ENCODE measurements around the gene TGFBI. TPM values are rescaled to one million over a fixed set of nuclear protein-coding genes. Genes with fewer than 3 reads are reported as not detected.
A peak's percentile ranks its signal among the peaks of the same experiment; 100 is the strongest.

Gene TGFBI
- total RNA-seq, 6 donors from 2014 or later = 51.0 to 189 (median 126) TPM

DNA sequence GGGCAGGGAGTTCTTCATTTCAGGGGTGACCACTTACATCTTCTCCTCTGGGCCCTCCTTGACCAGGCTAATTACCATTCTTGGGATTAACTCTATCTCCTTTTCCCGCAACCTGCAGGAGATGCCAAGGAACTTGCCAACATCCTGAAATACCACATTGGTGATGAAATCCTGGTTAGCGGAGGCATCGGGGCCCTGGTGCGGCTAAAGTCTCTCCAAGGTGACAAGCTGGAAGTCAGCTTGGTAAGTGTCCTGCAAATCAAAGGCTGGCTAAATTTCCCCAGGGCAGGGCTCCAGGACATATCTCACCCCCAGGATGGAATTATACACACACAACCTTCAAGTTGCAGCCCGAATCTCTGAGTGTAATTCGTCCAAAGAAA, 30.2 kb downstream of the TGFBI start:
- WGBS, 2 donors = 68% methylated on average over 6 of the region's 6 CpGs
- no peak overlapping the region for H3K27ac ChIP-seq
- no peaks in the 10 kb centered on the region for H3K27me3 ChIP-seq
- no peak for ATAC-seq (ENCODE audit: low FRiP score in 2 of 2)
- peak in 1 of 2 donors; percentile 10 for DNase-seq
- peaks cover 6 to 15% (median 11%) of the 10 kb centered on the region in 4 donors for H3K4me1 ChIP-seq
- H3K36me3 ChIP-seq = peaks cover 0 to 10% (median 0%) of the 10 kb centered on the region in 4 donors
- TF ChIP-seq, protein P1, sequence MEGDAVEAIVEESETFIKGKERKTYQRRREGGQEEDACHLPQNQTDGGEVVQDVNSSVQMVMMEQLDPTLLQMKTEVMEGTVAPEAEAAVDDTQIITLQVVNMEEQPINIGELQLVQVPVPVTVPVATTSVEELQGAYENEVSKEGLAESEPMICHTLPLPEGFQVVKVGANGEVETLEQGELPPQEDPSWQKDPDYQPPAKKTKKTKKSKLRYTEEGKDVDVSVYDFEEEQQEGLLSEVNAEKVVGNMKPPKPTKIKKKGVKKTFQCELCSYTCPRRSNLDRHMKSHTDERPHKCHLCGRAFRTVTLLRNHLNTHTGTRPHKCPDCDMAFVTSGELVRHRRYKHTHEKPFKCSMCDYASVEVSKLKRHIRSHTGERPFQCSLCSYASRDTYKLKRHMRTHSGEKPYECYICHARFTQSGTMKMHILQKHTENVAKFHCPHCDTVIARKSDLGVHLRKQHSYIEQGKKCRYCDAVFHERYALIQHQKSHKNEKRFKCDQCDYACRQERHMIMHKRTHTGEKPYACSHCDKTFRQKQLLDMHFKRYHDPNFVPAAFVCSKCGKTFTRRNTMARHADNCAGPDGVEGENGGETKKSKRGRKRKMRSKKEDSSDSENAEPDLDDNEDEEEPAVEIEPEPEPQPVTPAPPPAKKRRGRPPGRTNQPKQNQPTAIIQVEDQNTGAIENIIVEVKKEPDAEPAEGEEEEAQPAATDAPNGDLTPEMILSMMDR (IDR thresholded peaks at IDR 0.05) = no peak
- TF ChIP-seq POLR2A (IDR thresholded peaks at IDR 0.05) (no peak), POLR2AphosphoS5 (IDR thresholded peaks at IDR 0.05) (no peak), EP300 (IDR thresholded peaks at IDR 0.05) (no peak)
- H3K9me3 ChIP-seq = no peaks in the 10 kb centered on the region
- no peak overlapping the region for H3K4me3 ChIP-seq

DNA sequence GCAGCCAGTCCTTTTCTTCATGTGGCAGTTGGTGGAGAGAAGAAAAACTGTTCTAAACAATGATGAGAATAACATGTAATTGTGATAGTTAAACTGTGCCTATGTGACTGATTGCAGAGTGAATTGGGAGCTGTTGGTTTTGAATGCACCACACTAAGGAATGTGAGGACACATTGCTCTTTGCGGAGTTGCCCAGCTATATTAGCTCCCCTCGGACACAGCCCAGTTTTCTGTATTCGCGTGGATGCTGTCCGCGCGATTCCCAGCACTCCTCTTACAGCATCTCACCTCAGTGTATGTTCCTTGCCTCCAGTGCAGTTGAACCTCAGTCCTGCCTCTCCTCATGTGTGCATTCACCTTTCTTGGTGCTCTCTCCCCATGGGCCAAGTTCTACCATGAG, 32.2 kb downstream of the TGFBI start:
- H3K36me3 ChIP-seq = peaks cover 0 to 10% (median 0%) of the 10 kb centered on the region in 4 donors
- WGBS, 2 donors = 89 to 98% methylated on average over 7 of the region's 7 CpGs
- TF ChIP-seq POLR2AphosphoS5 (IDR thresholded peaks at IDR 0.05) (no peak), EP300 (IDR thresholded peaks at IDR 0.05) (no peak), POLR2A (IDR thresholded peaks at IDR 0.05) (no peak)
- TF ChIP-seq, protein P1 (IDR thresholded peaks at IDR 0.05) = no peak
- ATAC-seq (ENCODE audit: low FRiP score in 2 of 2) (no peak), DNase-seq (peak in 1 of 2 donors; percentile 10)
- H3K4me3 ChIP-seq = no peak overlapping the region
- peaks cover 3 to 13% (median 11%) of the 10 kb centered on the region in 4 donors for H3K4me1 ChIP-seq
- no peaks in the 10 kb centered on the region for H3K9me3 ChIP-seq
- no peak overlapping the region for H3K27ac ChIP-seq
- no peaks in the 10 kb centered on the region for H3K27me3 ChIP-seq

DNA sequence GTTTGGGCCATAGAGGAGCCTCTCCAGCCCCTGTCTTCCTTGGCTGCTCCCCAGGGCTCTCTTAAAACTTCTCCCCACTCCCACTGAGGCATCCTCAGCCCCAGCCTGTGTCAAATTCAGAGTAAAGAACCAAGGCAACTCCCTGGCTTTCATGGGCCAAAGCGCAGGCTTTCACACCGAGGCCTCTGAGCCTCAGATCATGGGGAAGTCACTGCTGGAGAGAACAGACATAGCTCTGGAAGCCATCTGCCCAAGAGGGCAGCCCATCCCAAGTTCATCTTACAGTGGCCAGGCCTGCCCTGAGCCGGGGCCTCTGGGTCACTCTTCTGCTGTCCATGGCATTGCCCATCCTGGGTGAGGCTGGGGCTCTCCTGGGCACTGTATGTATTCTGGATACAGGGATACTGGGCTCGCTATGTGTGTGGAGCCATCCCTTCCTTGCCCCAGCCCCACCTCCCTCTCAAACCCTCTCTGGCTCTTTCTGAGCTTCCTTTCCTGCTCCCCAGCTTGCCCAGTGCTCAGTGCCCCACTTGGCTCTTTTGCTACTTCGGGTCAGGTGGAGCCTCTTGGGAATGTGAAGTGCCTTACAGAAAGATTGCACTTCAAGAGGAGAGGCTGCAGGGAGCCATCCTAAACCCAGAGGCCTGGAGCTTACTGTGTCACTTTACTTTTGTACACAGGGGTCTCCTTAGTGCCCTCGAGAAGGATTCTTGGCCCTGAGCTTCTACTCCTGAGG, 33.0 kb downstream of the TGFBI start:
- WGBS, 2 donors = 76 to 86% methylated on average over 4 to 6 of the region's 6 CpGs
- TF ChIP-seq POLR2AphosphoS5 (IDR thresholded peaks at IDR 0.05) (no peak), POLR2A (IDR thresholded peaks at IDR 0.05) (no peak), EP300 (IDR thresholded peaks at IDR 0.05) (no peak)
- TF ChIP-seq, protein P1 (IDR thresholded peaks at IDR 0.05) = no peak
- ATAC-seq (ENCODE audit: low FRiP score in 2 of 2) (no peak), DNase-seq (peak; percentile 25 to 61)
- H3K27me3 ChIP-seq = no peaks in the 10 kb centered on the region
- H3K4me3 ChIP-seq = no peak overlapping the region
- H3K27ac ChIP-seq = no peak overlapping the region
- peaks cover 0 to 10% (median 0%) of the 10 kb centered on the region in 4 donors for H3K36me3 ChIP-seq
- H3K9me3 ChIP-seq = no peaks in the 10 kb centered on the region
- H3K4me1 ChIP-seq = peaks cover 6 to 19% (median 13%) of the 10 kb centered on the region in 4 donors

DNA sequence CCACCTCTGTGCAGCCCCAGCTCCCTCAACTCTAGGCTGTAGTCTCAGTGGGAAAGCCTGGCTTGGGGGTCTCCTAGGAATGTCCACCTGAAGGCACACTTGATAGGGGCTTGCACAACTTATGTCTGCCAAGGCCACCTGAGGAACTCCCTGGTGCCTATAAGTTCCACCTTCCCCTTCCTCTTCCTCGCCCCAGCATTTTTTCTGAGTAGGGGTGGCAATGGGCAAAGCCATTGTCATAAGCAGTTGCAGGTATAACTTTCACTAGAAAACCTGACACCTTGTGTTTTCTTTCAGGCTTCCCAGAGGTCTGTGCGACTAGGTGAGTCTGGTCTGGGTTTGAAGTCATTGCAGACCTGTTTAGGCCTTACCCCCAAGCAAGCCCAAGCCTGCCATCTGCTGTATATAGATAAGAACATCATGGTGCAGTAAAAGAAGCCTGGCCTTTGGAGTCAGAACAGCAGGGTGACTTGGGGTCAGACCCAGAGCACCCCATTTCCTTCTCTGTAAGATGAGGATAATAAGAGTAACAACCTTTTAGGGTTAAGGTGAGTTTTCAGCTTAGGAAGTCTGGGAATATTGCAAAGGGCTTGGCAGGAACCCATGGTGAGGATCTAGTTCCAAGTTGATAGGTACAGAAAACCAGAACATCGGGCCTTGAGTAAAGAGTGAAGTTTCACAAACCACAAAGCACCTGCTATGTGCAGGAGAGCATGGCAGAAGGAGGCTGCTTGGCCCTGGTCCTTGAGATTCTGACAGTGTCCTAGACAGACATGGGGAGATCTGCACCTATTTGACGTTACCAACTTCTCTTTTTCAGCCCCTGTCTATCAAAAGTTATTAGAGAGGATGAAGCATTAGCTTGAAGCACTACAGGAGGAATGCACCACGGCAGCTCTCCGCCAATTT, 33.8 kb downstream of the TGFBI start:
- H3K9me3 ChIP-seq = no peaks in the 10 kb centered on the region
- no peak overlapping the region for H3K4me3 ChIP-seq
- ATAC-seq (ENCODE audit: low FRiP score in 2 of 2) (peak in 1 of 2 donors; percentile 61), DNase-seq (peak in 1 of 2 donors; percentile 64)
- peaks cover 3 to 22% (median 12%) of the 10 kb centered on the region in 4 donors for H3K4me1 ChIP-seq
- H3K36me3 ChIP-seq = peaks cover 0 to 10% (median 0%) of the 10 kb centered on the region in 4 donors
- no peak overlapping the region for H3K27ac ChIP-seq
- no peaks in the 10 kb centered on the region for H3K27me3 ChIP-seq
- TF ChIP-seq POLR2A (IDR thresholded peaks at IDR 0.05) = no peak
- TF ChIP-seq, protein P1 (IDR thresholded peaks at IDR 0.05) = peak in 5 of 6 experiments; percentile 12 to 66 (median 48)
- 70 to 75% methylated on average over 6 of the region's 6 CpGs for WGBS, 2 donors

All from upper lobe of left lung (tissue), 6 donors.